Liver (tissue), 9 donors: ENCODE results near the gene MBD6. TPM values are rescaled to one million over a fixed set of nuclear protein-coding genes. Genes with fewer than 3 reads are reported as not detected.

Experiments used
- DNase-seq: peaks from one replicate; pipeline ENCODE4 v3.0.0-alpha.2; 2017; ENCODE audit warnings: low spot score
- H3K27ac ChIP-seq, 2 donors: one replicate each; pipeline ENCODE4 v1.7.0; 2013; ENCODE audit warnings: inconsistent platforms in 2 of 2, low read length in 2 of 2, control low read depth in 1 of 2, low read depth in 1 of 2, mild to moderate bottlenecking in 1 of 2
- H3K27me3 ChIP-seq, 4 donors: one replicate each; pipeline versions ENCODE4 v1.6.1 to v1.7.0; 2013; ENCODE audit warnings: low read length in 3 of 4, inconsistent platforms in 1 of 4, mild to moderate bottlenecking in 1 of 4, moderate library complexity in 1 of 4; ENCODE audit not compliant: control insufficient read depth in 4 of 4, insufficient read depth in 4 of 4
- H3K36me3 ChIP-seq, 4 donors: one replicate each; pipeline versions ENCODE4 v1.6.1 to v1.7.0; 2013; ENCODE audit warnings: low read length in 3 of 4, mild to moderate bottlenecking in 3 of 4, low read depth in 1 of 4, moderate library complexity in 1 of 4; ENCODE audit not compliant: control insufficient read depth in 4 of 4, insufficient read depth in 3 of 4
- H3K4me1 ChIP-seq, 4 donors: one replicate each; pipeline versions ENCODE4 v1.6.1 to v1.7.0; 2013; ENCODE audit warnings: low read length in 3 of 4, mild to moderate bottlenecking in 3 of 4, moderate library complexity in 1 of 4; ENCODE audit not compliant: control insufficient read depth in 4 of 4, insufficient read depth in 4 of 4
- H3K4me3 ChIP-seq, 3 donors: one replicate each; pipeline versions ENCODE4 v1.6.1 to v1.7.0; 2013; ENCODE audit warnings: low read length in 3 of 3, control low read depth in 1 of 3, low read depth in 1 of 3, mild to moderate bottlenecking in 1 of 3
- H3K9ac ChIP-seq, 2 donors: one replicate each; pipeline ENCODE4 v1.7.0; 2013; ENCODE audit warnings: low read length in 2 of 2, mild to moderate bottlenecking in 2 of 2, moderate library complexity in 2 of 2, control low read depth in 1 of 2, low read depth in 1 of 2
- H3K9me3 ChIP-seq, 4 donors: one replicate each; pipeline versions ENCODE4 v1.6.1 to v1.7.0; 2013; ENCODE audit warnings: low read length in 3 of 4; ENCODE audit not compliant: control insufficient read depth in 4 of 4
- ATF3 ChIP-seq: IDR thresholded peaks from 2 replicates; pipeline ENCODE4 v1.6.1; 2016; ENCODE audit warnings: antibody characterized with exemption
- CTCF ChIP-seq: fragments of 150-350 bp; IDR thresholded peaks from 2 replicates; pipeline ENCODE4 v1.5.1; 2017; ENCODE audit warnings: improper control_type of control experiment, low read depth, low read length; ENCODE audit not compliant: missing input control
- EGR1 ChIP-seq, 2 donors: IDR thresholded peaks; 2 replicates each; pipeline ENCODE4 v1.6.1; 2016 to 2018; ENCODE audit warnings: antibody characterized with exemption in 2 of 2, low read depth in 2 of 2
- FOXA1 ChIP-seq: IDR thresholded peaks from 2 replicates; pipeline ENCODE4 v1.6.1; 2016; ENCODE audit warnings: antibody characterized with exemption
- FOXA2 ChIP-seq: IDR thresholded peaks from 2 replicates; pipeline ENCODE4 v1.6.1; 2016; ENCODE audit warnings: antibody characterized with exemption
- GABPA ChIP-seq, 2 donors: IDR thresholded peaks in 1 of 2; conservative IDR thresholded peaks in 1 of 2; 2 replicates each; pipeline ENCODE4 v1.6.1; 2016; ENCODE audit warnings: antibody characterized with exemption in 2 of 2, mild to moderate bottlenecking in 1 of 2, moderate library complexity in 1 of 2
- HNF4A ChIP-seq, 2 donors: conservative IDR thresholded peaks; 2 replicates each; pipeline ENCODE4 v1.6.1; 2016; ENCODE audit warnings: antibody characterized with exemption in 2 of 2, mild to moderate bottlenecking in 2 of 2
- HNF4G ChIP-seq: IDR thresholded peaks from 2 replicates; pipeline ENCODE4 v1.6.1; 2016; ENCODE audit warnings: antibody characterized with exemption
- JUND ChIP-seq, 2 donors: IDR thresholded peaks; 2 replicates each; pipeline ENCODE4 v1.6.1; 2016; ENCODE audit warnings: antibody characterized with exemption in 2 of 2
- NR2F2 ChIP-seq: IDR thresholded peaks from 2 replicates; pipeline ENCODE4 v1.6.1; 2016; ENCODE audit warnings: antibody characterized with exemption
- RAD21 ChIP-seq, 2 donors: IDR thresholded peaks; 2 replicates each; pipeline ENCODE4 v1.6.1; 2016; ENCODE audit warnings: antibody characterized with exemption in 2 of 2, mild to moderate bottlenecking in 2 of 2
- SP1 ChIP-seq: IDR thresholded peaks from 2 replicates; pipeline ENCODE4 v1.6.1; 2018; ENCODE audit warnings: antibody characterized with exemption, mild to moderate bottlenecking
- TAF1 ChIP-seq: conservative IDR thresholded peaks from 2 replicates; pipeline ENCODE4 v1.6.1; 2016; ENCODE audit warnings: antibody characterized with exemption, mild to moderate bottlenecking
- YY1 ChIP-seq: IDR thresholded peaks from 2 replicates; pipeline ENCODE4 v1.6.1; 2016; ENCODE audit warnings: antibody characterized with exemption, mild to moderate bottlenecking
- ZBTB33 ChIP-seq: IDR thresholded peaks from 2 replicates; pipeline ENCODE4 v1.6.1; 2016; ENCODE audit warnings: antibody characterized with exemption
- WGBS: extraction: QIAGEN DNeasy Blood & Tissue Kit; methylation state at CpG from one replicate; pipeline ENCODE4 v1.1.7; 2013; 5-methylcytosine and 5-hydroxymethylcytosine counted together
- polyA plus RNA-seq, 2 donors: library from polyadenylated mRNA; stranded (reverse) in 1 of 2; unstranded in 1 of 2; fragments of 200-250 nt in 1 of 2; fragments of >200 nt in 1 of 2; fragmentation: Nextera tagmentation in 1 of 2; extraction: Ambion mirVana in 1 of 2; gene quantifications; one replicate each; pipeline versions ENCODE4 v1.2.1 to v1.2.3, GENCODE V29; 2013 to 2015
- total RNA-seq, 2 donors: library from RNA; depleted of rRNA; stranded (reverse); fragments of >200 nt; gene quantifications; one replicate each; pipeline ENCODE4 v1.2.3, GENCODE V29; 2014
- donor health status: healthy.
- donor health status: healthy.
- donor health status: healthy.
- donor health status: healthy.
- donor health status: healthy.

Gene MBD6
- total and polyA plus RNA-seq, 4 donors, result 9.9 to 20.2 (median 14.9) TPM

GRCh38 chr12:57547288-57548012, 24.8 kb downstream of the MBD6 start:
- no peak overlapping the region for H3K27ac ChIP-seq
- no peaks in the 10 kb centered on the region for H3K36me3 ChIP-seq
- WGBS, result 20% methylated on average over 9 of the region's 9 CpGs
- H3K9me3 ChIP-seq, result no peaks in the 10 kb centered on the region
- peaks cover 0 to 12% (median 2%) of the 10 kb centered on the region in 4 donors for H3K27me3 ChIP-seq
- H3K4me1 ChIP-seq, result peaks cover 6 to 15% (median 10%) of the 10 kb centered on the region in 4 donors
- TF ChIP-seq JUND (IDR thresholded peaks at IDR 0.05), result peak; percentile 9 to 86
- TF ChIP-seq GABPA (IDR thresholded peaks at IDR 0.05 in 1 of 2, conservative IDR thresholded peaks at IDR 0.05 in 1 of 2), result peak in 1 of 2 donors; percentile 20
- no peak for TF ChIP-seq ATF3
- TF ChIP-seq YY1, result peak; percentile 53
- TF ChIP-seq SP1, result no peak
- TF ChIP-seq RAD21 (IDR thresholded peaks at IDR 0.05), result no peak
- H3K9ac ChIP-seq, result no peak overlapping the region
- no peak for DNase-seq
- H3K4me3 ChIP-seq, result peak overlapping the region in 2 of 3 donors; percentile 85 to 86

GRCh38 chr12:57548013-57548315, 25.3 kb downstream of the MBD6 start:
- H3K4me1 ChIP-seq, result peaks cover 6 to 15% (median 10%) of the 10 kb centered on the region in 4 donors
- H3K9me3 ChIP-seq, result no peaks in the 10 kb centered on the region
- no peak overlapping the region for H3K9ac ChIP-seq
- no peak overlapping the region for H3K27ac ChIP-seq
- no peak overlapping the region for H3K4me3 ChIP-seq
- H3K36me3 ChIP-seq, result no peaks in the 10 kb centered on the region
- WGBS, result 95% methylated on average over 2 of the region's 2 CpGs
- H3K27me3 ChIP-seq, result peaks cover 0 to 12% (median 2%) of the 10 kb centered on the region in 4 donors
- DNase-seq, result no peak
- TF ChIP-seq HNF4G (no peak), GABPA (IDR thresholded peaks at IDR 0.05 in 1 of 2, conservative IDR thresholded peaks at IDR 0.05 in 1 of 2) (no peak), FOXA1 (no peak), JUND (IDR thresholded peaks at IDR 0.05) (no peak), CTCF (no peak), EGR1 (IDR thresholded peaks at IDR 0.05; ENCODE audit: low read depth in 2 of 2) (no peak), FOXA2 (no peak), YY1 (no peak), TAF1 (no peak), SP1 (no peak), RAD21 (IDR thresholded peaks at IDR 0.05) (no peak), HNF4A (conservative IDR thresholded peaks at IDR 0.05) (no peak), ZBTB33 (no peak), NR2F2 (no peak)
